Stimulated activated CD8-positive, alpha-beta memory T cell treated with anti-CD3 and anti-CD28 coated beads, Interleukin-4, amount 100 ng/mL, for 1 hour (primary cell): Measurements from ENCODE around the gene JCHAIN.
"Not testable (repeated sequence)": the region's sequence is repeated elsewhere in the genome, so short reads cannot be mapped to it uniquely, and the experiment has no call there.

Experiments
- DNase-seq, 2 donors: peaks; one replicate each; pipeline ENCODE4 v3.0.0-alpha.2; 2020; ENCODE audit warnings: low read depth in 2 of 2, low spot score in 1 of 2

The JCHAIN gene

DNA sequence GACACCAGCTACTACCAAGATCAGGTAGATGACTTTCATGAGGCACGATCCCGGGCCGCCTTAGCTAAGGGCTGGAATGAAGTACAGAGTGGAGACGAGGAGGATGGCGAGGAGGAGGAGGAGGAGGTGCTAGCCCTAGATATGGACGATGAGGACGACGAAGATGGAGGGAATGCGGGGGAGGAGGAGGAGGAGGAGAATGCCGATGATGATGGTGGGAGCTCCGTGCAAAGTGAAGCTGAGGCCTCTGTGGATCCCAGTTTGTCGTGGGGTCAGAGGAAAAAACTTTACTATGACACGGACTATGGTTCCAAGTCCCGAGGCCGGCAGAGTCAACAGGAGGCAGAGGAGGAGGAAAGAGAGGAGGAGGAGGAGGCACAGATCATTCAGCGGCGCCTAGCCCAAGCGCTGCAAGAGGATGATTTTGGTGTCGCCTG, 22.5 kb upstream of the JCHAIN start:
- no peak for DNase-seq

DNA sequence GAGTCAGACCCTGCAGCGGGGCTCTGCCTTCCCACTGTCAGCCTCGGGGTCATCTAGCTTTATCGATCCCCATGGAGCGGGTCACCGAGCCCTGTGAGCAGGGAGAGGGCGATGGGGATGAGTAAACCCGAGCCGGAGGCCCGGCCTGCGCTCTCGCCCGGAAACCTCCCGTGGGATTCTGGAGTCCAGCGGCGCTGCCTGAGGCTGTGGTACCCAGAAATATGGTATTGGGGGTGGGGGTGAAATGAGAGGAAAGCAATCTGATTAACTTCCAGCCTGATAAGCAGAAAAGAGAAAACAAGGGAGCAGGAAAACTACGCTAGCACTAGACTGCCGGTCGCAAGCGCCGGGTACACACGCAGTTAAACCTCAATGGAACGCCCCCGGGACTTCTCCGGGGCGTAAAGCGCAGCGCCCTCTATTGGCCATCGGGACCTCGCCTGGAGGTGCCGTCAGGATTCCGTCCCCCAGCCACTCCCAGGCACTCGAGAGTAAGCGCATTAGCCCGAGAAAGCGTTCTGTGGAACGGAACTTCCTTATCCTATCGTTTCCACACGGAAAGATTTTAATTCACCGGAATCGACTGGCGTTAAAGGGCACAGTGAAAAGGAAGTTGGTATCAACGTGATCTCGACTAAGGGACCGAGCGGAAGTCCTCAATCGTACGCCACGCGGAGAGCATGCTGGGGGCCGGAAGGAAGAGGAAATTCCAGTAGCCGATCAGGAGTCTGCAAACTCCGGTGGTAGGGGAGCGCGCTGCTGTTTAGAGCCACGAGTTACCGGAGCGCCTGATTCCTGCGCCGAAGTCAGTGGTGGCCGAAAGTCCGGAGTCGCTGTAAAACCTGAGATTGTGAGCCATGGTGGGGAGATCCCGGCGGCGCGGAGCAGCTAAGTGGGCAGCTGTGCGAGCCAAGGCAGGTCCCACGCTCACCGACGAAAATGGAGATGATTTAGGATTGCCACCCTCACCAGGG, 21.8 kb upstream of the JCHAIN start, which contains the start of gene UTP3:
TSS of gene UTP3 (plus strand) at position 712 of the 974 bp plus-strand sequence. CDS start at position 858, 146 bp downstream.
- peak; percentile 80 to 83 for DNase-seq

DNA sequence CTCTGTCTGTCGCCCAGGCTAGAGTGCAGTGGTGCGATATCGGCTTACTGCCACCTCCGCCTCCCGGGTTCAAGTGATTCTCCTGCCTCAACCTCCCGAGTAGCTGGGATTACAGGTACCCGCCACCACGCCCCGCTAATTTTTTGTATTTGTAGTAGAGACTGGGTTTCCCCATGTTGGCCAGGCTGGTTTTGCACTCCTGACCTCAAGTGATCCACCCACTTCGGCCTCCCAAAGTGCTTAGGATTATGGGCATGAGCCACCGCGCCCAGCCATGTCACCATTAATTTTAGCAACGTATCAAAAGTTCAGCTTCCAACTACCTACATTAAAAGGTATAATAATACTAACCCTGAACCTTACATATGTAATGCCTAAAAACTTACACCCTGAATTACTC, 21.1 kb upstream of the JCHAIN start:
- DNase-seq, result no peak

DNA sequence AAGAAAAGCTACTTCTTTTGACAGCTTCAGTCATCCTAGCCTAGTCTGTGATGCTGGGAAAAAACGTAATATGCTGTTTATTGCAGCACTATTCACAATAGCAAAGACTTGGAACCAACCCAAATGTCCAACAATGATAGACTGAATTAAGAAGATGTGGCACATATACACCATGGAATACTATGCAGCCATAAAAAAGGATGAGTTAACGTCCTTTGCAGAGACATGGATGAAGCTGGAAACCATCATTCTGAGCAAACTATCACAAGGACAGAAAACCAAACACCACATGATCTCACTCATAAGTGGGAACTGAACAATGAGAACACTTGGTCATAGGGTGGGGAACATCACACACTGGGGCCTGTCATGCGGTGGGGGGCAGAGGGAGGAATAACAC, 15.8 kb upstream of the JCHAIN start:
- not testable (repeated sequence) for DNase-seq

DNA sequence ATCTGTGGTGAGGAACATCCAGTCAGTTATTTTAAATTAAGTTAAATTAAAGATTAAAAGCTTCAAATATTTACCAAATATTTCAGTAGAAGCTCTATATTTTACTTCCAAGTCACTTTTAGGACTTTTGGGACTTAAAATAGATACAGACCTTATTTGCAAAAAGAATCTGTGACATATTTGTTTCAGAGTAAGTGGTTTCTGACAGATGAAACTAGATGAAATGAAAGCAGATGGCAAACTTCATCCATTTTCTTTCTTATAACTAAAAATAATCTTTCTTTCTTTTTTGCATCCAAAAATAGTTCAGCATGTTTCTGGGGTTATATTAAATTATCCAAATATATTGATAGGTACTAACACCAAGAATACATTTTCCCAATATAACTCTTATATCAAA, 15.4 kb upstream of the JCHAIN start:
- DNase-seq, result no peak

DNA sequence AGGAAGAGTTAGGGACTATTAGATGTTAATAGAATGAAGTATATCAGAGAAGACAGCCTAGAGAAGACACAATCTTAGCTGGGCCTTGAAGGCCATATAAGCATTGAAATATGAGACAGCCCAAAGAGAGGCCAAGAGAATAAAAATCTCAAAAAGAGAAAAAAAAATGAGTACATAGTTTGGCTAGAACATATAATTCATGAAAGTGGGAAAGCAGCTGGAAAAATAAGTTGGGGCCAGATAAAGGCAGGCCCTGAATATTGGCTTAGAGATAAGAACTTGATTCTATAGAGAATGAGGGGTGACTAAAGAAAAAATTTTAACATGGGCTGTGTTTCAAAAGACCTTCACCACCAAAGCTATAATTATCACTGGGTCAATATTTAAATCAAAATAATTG, 14.6 kb upstream of the JCHAIN start:
- DNase-seq, result no peak

DNA sequence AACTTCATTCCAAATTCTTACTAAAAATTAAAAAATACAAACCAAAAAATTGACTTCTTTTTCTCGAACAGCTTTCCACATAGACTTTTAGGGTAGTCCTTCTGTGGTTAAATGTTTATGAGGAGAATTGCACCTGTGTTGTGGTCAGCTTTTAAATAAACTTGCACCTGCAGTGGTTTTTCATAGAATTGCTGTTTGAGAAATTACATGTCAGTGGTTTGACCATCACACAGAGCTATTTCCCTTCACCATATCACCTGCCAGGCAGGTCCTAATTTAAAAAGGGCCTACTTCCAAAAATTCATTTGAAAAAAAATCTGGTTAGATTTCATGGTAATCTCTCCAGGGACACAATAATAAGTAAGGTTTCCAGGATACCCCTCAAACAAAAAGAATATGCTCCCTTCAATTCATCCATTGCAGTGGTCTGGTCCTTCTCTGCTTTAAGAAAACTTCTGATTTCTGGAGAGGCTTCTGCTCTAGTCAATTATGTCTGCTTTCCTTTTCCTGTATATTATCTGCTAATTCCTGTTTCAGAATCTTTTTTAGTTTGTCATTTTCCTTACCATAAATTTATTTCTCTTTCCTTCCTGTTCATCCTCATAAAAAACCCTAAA, 12.2 kb upstream of the JCHAIN start:
- no peak for DNase-seq

DNA sequence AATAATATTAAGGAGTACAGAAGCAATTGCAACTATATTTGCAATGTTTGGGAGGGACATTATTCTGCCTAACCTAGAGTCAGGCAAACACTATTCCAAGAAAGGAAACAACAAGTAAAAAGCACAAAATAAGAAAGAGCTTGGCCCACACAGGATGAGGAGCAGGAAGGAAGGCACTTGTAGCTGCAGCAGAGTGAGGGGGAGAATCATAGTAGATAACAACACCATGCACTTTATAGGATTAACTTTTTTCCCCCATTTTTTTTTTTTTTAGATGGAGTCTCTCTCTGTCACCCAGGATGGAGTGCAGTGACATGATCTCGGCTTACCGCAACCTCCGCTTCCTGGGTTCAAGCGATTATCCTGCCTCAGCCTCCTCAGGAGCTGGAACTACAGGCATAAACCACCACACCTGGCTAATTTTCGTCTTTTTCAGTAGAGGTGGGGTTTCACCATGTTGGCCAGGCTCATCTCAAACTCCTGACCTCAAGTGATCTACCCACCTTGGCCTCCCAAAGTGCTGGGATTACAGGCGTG, 10.3 kb upstream of the JCHAIN start:
- DNase-seq, result no peak

DNA sequence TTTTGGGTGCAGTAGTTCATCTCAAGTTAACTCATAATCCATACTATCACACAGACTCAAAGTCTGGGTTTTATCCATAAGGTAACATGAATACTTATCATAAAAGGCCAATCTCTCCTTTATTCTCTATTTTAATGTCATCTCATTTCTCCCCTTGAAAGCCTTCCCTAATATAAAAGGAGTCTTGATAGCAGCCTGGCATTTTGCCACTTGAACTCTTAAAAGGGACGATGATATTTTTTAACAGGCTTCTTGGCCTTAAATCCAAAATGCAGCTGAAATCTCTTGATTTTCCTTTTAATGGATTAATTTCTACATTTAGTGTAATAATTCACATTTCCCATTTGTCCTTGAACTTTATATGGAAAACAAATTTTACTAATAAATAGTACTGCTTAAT, 8.4 kb upstream of the JCHAIN start:
- no peak for DNase-seq

DNA sequence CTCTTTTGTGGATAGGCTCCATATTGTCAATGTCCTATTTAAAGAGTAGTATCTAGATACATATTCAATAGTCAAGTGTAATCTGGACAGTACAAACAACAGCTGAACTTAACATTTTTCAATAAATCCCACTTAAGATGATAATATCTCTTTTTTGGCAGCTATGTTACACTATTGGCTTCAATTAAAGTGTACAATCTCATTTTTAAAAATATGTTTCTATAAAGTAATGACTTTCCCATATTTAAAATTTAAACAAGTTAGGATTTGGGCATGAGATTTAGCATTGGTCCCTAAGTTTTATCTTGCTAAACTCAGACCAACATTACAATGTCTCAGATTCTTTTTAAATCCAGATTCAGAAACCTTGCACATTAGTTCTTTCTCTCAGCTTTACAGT, 7.9 kb upstream of the JCHAIN start:
- DNase-seq, result no peak

DNA sequence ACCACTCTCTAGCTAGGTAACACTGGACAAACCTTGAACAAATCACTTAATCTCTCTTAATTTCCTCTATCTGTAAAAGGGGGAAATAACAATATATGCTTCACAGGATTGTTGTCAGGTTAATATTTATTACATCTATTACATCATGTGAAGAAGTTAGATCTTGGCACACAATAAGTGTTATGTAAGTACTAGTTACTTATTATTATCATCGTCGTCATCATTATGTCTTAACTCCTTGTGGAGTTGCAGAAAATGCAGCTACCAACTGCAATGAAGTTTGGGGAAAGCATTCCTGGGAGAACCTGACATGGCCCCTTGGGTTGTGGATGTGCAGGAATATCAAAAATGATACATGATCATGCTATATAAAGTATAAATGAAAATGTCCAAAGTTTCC, 4.8 kb upstream of the JCHAIN start:
- DNase-seq, result no peak

DNA sequence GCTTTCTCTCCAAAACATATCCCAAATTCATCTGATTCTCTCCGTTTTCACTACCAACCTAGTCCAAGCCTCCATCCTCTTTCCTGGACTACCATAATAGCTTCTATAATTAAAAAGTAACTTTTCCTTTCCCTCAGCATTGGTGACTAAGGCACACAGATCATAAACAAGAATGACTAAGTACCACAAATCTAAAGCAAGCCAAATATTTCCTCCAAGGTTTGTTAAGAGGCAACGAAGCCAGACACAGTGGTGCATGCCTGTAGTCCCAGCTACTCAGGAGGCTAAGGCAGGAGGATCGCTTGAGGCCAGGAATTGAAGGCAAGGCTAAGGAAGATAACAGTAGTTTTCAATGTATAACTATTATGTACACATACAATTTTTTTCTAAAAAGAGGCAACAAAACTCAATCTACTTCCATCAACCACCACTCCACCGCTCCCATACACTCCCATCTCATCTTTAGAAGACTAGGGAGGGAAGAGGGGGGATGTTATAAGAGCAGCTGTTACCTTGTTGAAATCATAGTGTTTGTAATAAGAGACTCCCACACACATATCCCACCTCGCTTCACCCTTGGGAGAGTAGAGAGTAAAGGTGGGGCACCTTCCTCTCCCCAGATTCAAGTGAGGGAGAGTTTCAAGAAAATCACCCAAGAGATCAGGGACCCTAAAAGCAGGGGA, 4.2 kb upstream of the JCHAIN start:
- no peak for DNase-seq

DNA sequence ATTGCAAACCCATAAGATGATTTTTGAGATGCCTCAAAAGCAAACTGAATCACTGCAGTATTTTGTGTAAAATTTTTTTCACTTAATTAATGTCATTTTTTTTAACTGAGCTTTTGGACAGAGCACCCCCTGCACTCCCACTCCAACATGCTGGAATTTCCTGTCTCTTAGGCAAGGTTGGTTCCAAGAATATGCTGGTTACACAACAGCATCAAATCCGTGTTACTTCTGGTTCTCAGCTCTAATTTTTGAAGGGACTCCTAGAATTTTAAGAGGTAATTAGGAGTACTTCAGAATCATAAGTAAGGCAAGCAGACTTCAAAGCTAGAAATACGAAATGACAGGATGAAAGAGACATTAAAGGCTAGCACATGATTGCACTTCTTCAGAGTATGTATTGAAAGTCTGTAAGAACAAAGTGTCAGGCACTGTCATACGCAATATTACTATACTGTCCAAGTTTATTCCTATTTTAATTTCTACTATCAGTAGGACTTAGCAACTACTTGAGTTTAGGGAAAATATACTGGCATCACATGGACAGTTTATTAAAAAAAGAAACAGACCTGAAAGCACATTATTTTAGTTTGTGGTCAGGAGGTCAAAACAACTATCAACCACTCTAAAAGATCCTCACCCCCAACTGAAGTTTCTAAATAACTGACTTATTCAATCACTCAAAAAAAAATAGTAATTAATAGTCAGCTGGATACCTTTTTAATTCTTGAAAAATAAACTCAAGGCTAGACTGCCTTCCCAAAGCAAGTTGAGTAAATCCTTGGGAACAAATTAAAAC, 1.6 kb upstream of the JCHAIN start:
- DNase-seq, result no peak

DNA sequence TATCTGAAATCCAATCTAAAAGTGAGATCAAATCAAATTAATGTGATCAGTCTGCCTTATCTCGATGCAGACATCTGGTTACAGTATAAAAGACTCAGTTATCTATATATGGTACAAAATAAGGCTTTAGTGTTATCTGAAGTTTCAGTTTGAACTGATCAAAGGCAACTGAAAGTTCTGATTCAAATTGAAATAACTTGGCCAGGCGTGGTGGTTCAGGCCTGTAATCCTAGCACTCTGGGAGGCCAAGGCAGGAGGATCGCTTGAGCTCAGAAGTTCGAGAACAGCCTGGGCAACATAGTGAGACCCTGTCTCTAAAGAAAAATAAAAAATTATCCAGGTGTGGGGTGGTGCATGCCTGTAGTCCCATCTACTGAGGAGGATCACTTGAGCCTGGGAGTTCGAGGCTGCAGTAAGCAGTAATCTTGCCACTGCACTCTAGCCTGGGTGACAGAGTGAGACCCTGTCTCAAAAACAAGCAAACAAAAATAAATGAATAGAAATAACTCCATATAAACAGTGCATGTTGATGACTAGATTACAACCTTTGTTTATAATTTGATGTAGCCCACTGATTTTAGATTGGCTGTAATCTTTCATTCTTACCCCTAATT, 4.9 kb downstream of the JCHAIN start:
- DNase-seq, result not testable (repeated sequence)

DNA sequence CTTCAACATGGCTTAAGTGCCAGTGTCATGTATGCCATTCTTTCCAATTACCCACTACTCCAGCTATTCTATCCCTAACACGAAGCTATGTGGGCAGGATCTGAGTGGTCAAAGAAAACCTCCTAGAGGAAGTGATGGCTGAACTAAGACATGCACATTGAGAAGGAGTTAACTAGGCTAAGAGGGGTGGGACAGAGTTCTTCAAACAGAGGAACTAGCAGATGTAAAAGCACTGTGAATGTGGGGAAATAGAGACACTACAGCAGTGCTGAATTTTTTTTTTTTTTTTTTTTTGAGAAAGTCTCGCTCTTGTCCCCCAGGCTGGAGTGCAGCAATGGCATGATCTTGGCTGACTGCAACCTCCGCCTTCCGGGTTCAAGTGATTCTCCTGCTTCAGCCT, 6.2 kb downstream of the JCHAIN start:
- no peak for DNase-seq

DNA sequence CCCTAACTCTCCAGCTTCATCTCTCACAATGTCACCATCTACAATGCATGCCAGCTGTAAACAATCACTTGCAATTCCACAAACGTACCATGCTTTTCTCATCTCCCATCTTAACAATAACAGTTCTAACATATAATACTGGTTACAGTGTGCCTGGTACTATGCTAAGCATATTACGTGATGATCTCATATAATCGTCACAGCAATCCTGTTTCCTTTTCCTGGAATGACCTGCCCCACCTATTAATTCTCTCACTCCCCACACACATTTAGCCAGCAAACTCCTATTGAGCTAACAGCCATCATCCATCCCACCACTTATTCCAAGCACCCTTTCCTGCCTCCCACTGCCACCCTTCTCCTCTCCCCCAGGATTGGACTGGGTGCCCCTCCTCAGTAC, 7.9 kb downstream of the JCHAIN start:
- no peak for DNase-seq

DNA sequence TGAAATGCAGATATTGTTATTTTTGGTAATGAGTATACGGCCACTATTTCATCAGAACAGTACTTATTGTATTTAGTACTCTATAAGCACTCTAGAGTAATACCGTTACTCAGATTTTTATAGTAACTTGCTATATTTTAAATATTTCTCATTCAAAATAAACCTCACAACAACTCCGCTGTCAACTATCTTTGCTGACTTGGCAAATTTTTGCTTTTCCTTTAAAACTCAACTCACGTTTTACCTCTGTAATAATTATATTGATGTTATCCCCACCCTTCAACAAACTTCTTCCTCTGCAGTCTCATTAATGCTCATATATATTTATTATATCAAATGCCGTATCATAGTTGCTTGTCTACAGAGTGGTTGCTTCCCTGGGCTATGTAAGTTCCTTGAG, 9.0 kb downstream of the JCHAIN start:
- DNase-seq, result no peak

DNA sequence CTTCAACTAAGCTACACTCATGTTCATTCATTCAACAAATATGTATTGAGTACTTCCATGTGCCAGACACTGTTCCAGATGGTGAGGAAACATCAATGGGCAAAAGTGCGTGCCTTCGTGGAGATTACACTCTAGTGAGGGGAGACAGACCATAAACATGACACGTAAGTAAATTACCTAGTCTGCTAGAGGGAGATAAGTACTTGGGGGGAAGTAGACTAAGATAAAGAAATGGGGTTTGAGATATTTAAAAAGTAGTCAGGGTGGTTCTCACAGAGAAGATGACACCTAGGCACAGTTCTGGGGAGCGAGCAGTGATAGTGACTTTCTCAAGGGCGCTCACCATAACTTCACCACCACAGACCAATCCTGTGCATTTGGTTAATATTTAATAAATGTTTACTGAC, 11.7 kb downstream of the JCHAIN start:
- DNase-seq, result no peak

DNA sequence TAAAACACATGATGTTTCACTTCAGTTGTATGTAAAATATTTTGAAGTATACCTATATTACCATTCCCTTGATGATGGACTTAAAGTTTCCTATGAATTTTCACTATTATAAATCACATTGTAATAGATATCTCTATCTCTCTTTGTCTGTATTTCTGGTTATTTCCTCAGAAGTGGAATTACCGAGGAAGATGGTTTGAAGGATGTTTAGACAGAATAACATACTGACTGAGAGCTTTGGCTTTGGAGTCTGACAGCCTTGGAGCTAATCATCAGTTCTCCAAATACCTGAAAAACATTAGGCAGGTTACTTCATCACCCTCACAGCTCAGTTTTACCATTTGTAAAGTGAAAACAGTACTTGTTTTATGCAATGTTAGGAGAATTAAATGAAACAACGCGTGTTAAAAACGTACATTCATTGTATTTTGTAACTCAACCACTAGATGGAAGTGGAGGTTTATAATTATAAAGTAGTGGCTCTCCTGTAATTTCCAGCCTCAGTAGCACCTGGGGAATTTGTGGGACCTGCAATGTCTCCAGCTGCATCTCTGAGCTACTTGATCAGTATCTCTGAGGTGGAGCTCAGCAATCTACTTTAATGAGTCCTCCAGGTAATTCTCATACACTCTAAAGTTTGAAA, 14.3 kb downstream of the JCHAIN start:
- no peak for DNase-seq

DNA sequence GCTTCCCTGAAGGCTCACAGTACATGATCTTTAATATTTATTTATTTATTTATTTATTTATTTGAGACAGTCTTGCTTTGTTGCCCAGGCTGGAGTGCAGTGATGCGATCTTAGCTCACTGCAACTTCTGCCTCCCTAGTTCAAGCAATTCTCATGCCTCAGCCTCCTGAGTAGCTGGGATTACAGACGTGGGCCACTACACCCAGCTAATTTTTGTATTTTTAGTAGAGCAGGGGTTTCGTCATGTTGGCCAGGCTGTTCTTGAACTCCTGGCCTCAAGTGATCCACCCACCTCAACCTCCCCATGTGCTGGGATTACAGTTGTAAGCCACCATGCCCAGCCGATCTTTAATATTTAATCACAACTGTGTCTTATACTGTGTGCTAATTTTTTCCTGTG, 15.6 kb downstream of the JCHAIN start:
- not testable (repeated sequence) for DNase-seq
